HG03558 (cell line): ENCODE measurements around the gene KLF15.
A peak's percentile ranks its signal among the peaks of the same experiment; 100 is the strongest.

ENCODE experiments used
- ATAC-seq: cut with Tn5 transposase; IDR thresholded peaks from one replicate; pipeline ENCODE4 v1.9.1; 2021; ENCODE audit warnings: moderate number of reproducible peaks; ENCODE audit not compliant: unreplicated experiment; ENCODE audit errors: extremely low read depth

KLF15 gene

GRCh38 chr3:126364731-126365301 lies 7.6 kb upstream of the KLF15 start:
- no peak for ATAC-seq

DNA sequence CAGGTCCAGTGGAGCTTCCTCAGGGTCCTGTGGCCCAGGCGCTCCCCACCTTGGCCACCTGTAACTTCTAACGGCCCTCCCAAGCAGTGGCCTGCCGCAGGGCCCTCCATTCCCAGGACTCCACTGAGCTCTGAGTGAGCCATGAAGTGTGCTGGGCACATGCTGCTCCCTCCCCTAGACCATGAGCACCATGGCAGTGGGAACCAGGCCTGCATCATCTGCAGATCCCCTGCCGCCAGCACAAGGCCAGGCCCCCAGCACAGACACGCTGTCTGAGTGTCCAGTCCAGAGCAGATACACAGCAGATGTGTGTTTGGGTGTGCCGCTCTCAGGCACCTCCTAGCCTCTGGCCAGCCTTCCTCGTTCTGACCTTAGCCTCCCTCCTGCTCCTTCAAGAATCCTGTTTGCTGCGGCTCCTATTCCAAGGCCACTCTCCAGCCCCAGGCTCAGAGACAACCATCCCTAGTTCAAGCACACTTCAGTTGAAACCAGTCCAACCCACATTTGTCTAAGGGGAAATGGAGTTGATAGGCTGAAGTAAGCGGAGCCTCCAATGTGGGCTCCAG lies 7.0 kb upstream of the KLF15 start:
- ATAC-seq = no peak

DNA sequence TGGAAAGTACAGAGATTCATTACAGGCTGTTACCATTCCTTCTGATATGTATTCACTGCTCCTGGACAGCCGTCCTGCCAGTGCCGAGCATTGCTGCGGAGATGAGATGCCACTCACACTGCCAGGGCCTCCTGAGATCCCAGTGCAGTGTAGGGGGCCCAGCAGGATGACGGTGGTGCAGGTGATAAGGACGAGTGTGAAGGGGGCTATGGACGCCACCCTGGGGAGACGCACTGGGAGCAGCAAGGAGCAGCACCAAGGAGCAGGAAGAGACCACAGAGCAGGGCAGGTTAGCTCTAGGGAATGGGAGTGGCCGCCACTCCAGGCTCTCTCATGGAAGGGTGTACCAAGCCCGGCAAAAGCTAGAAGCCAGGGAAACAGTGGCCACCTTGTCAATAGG lies 4.0 kb upstream of the KLF15 start:
- ATAC-seq = no peak

- ATAC-seq = no peak
Measured at GRCh38 chr3:126360714-126361060, 3.5 kb upstream of the KLF15 start.

DNA sequence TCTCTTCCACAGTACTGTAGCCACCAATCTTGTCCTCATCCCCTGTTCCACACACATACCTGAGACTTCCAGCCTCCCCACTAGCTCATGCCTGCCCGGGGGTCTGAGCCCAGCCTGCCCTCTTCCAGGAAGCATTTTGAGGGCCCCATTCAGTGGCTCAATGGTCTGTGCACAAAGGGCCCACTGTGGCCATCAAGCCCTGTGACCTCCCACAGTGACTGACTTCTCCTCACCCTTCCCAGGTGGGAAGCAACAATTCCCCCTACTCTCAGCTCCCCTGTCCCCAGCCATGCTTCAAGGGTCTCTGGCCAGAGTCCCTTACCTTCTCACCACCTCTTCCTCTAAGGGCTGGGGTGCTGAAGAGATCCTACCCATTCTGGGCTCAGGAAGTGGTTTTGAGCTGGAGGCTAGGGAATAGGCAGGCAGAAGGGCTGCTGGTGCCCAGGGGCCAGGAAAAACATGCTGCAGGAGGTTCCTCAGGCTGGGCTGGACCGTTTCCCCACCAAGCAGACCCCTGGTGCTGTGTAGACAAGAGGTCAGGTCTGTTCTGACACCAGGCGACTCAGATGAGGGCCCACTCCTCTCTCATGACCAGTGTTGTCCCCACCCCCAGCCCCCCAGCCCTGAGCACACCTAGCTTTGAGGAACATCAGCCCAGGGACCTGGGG lies 3.0 kb upstream of the KLF15 start:
- no peak for ATAC-seq

DNA sequence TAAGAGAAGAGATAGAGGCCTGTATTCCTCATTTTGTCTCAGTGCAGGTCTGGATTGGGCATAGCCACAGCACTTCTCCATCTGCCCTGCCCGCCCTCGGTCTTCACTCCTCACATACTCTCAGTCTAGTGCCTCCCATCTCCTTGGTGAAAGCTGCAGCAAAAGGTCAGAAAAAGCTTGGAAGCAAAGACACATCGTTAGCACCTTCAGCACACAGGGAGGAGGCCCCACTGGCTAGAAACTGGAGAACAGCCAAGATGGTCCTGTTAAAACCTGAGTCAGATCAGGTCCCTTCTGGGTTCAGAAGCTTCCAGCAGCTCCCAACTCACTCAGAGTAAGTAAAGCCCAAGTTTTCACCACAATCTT lies 1.6 kb upstream of the KLF15 start:
- ATAC-seq = no peak

DNA sequence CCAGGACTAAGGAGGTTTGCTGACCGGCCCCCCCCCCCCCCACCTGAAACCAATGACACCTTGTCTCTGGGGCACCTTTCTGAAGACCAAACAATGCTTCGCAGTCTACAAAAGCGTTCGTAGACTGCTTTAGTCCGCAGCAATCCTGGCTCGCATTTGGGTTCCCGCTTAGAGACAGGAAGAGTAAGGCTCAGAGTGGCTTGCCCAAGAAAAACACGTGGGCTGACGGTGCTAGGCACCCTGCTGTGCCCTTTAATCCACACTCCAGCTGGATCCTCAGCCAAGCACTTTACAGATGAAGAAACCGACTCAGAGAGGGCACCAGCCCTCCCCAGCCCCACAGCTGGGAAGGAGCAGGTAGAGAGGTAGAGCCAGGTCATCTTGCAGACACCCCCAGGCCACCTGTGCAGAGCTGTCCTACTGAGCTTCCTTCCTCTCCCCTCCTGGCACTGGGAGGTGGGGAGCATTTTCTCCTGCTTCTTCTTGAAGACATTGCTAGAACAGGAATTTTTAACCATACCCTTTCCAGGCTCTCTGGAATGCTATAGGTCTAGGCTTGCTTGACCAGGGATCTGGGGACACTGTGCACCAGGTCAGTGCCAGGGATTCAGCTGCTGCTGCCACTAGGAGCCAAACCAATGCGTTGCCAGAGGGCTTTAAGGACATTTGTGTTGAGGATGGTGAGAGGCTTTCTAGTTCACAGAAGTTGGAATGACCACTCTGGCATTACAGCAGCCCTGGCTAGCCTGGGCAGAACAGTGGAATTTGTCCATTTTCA lies 1.0 kb upstream of the KLF15 start:
- ATAC-seq = no peak

DNA sequence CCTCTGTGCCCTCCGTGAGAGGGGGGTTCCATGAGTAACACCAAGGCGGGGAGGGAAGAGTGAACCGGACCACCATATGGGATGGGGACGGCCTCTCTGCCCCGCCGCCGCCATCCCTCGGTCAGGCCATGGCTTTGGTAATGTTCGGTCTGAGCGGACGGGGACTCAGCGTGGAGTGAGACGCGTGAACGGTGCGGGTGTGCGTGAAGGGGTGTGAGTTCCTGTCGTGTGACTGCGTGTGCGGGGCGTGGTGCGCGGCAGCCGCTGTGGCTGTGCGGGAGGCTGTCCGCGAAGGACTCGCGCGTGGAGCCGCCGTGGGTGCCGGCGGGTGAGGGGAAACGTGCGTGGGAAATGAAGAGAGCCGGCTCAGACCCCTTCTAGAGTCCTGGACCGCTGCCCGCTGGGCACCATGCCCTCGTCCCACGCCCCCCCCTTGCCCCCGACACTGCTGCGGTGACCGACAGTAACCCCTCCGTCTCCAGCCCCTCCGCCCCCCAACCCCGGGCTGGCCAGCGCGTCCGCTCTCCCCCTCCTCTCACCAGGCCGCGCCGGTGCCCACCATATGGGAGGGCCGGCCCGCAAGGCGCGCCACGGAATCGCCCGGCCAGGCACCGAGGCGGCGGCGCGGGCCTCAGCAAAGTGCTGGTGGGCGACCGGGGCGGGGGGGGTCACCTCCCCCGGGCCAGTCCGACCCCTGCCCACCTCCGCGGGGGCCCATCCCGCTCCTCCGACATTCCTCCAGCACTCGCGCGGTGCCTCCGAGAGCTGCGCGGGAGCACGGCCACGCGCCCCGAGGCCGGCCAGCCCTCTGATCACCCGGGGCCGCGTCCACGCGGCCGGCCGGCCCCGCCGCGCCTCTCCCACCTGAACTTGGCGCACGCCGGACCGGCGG lies 589 bp downstream of the KLF15 start:
- peak; percentile 8 for ATAC-seq

DNA sequence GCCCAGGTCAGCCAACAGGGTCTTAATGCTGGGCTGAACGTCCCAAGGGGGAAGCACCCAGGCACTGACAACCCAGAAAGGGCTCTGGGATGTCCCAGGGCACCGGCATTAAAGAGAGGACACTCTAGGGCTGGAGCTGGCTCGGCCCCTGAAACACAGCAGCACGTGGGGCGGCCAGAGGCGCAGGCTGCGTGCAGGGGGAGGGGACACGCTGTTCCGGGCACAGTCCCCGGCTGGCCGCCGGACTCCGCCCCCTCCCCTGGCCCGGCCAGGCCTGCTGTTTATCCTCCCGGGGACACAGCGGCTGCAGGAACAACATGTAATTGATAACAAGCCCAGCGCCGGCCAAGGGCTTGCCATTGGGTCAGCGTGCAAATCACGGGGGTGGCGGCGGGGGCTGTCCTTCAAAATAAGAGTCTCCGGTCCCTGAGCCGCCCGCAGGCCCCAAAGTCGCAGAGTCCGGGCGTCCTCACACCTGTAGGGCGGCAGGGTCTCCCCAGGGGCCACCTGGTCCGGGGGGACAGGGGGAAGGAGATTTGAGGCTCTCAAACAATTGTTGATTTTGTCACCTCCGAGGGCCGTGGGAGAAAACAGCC lies 1.3 kb downstream of the KLF15 start:
- ATAC-seq = no peak

GRCh38 chr3:126355251-126355650 lies 2.0 kb downstream of the KLF15 start:
- no peak for ATAC-seq

DNA sequence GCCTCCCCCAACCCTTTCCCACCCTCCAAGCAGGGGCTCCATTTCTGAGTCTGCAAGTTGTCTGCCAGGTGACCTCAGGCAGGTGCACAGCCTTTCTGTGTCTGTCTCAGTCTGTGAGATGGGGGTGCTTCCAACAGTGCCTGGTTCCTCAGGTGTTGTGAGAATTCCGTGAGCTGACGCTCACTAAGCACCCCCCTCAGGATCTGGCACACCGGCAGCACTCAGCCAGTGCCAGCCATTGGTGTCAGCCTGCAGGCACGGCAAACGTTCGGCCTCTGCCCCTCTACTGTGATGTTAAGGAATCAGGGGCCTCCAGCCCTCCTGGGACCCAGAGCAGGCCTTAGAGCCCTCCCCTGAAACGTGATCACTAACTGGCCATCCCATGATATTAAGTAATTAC lies 2.4 kb downstream of the KLF15 start:
- no peak for ATAC-seq

DNA sequence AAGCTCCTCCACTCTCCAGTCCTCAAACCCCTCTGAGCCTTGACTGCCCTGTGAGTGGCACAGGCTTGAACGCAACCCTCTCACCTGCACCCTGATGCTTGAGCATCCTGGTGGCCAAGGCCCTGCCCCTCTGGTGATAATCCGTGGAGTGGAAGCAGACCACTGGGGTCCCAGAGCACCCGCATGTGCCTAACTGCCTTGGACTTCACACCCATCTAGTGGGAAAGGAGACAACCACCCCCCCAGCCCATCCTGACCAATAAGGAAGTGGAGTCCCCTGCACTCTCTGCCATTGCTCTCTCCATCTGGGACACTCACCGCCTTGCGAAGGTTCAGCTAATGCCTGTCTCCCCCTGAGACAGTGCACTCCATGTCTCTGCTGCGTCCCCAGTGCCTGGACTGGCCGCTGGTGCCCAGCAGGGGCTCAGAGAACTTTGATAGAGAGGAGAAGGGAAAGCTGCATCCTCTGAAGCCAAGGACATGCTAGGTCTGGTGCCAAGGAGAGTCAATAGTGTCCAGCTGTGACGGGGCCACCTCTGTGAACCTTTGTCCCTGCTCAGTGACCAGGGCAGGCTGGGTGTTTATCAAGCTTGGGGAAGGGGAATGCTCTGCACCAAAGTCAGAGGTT lies 3.4 kb downstream of the KLF15 start:
- ATAC-seq = no peak

GRCh38 chr3:126352476-126353454 lies 4.4 kb downstream of the KLF15 start:
- ATAC-seq = no peak

GRCh38 chr3:126351771-126352475 lies 5.3 kb downstream of the KLF15 start:
- ATAC-seq = no peak

GRCh38 chr3:126351086-126351770 lies 6.0 kb downstream of the KLF15 start:
- ATAC-seq = no peak

DNA sequence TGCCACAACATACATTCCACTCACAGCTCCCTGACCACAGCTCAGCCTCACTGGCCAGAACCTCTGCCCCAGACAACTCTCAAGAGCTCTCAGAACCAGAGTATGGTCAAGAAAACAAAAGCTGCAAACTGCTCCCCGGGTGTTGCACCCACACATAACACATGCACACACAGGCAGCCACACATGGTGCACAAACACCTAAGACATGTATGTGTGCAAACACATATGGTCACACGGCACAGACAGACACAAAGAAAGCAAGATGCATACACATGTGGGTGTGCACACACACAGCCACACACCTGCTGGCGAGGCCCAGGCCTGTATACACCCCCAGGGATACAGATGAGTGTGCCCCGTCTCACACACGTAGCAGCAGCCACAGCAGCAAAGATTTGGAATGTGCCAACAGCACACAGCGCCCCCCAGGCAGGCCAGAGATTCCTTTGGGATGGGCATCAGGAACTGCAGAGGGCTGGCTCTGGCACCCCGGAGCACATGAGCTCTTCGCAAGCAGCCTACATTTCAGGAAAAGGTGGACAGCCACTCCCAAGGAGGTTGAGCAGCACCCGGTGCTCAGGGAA lies 6.6 kb downstream of the KLF15 start:
- no peak for ATAC-seq
